H1 (cell line): ENCODE results near the gene GNAS. TPM values are rescaled to one million over a fixed set of nuclear protein-coding genes. Genes with fewer than 3 reads are reported as not detected.

ENCODE experiments used
- CTCF ChIA-PET: fragments of 300-600 bp; sonication (Branson Sonifier 250); formaldehyde crosslinking; loops from one replicate; lab custom pipeline; 2021; ENCODE audit not compliant: partially characterized antibody; lab: Charles Lee
- POLR2A ChIA-PET: fragments of 300-600 bp; sonication (Branson Sonifier 250); formaldehyde crosslinking; loops from one replicate; lab custom pipeline; 2021; ENCODE audit warnings: inconsistent platforms; ENCODE audit not compliant: partially characterized antibody; lab: Charles Lee
- DNase-seq, 2 experiments: peaks; one replicate each; pipeline versions ENCODE4 v3.0.0 to v3.0.0-alpha.2; 2010 to 2022; ENCODE audit warnings: low spot score in 2 of 2, low read depth in 1 of 2, mixed read lengths in 1 of 2
- FAIRE-seq: peaks from 2 replicates; lab custom pipeline; 2011; peaks lifted over from hg19 to GRCh38; lab: Jason Lieb, UNC
- H2AFZ ChIP-seq: 2 replicates; pipeline ENCODE4 v1.8.1; 2012; ENCODE audit warnings: low read length, inconsistent platforms
- H2AK5ac ChIP-seq: 2 replicates; pipeline ENCODE4 v1.6.1; 2013; ENCODE audit warnings: low read depth, low read length
- H2BK120ac ChIP-seq: replicated peaks from 2 replicates; pipeline ENCODE3; 2013; ENCODE audit warnings: low read depth, low read length, inconsistent platforms
- H2BK12ac ChIP-seq: 2 replicates; pipeline ENCODE4 v1.6.1; 2013; ENCODE audit warnings: low read depth, low read length
- H2BK15ac ChIP-seq: 2 replicates; pipeline ENCODE4 v1.6.1; 2013; ENCODE audit warnings: low read length
- H2BK20ac ChIP-seq: 2 replicates; pipeline ENCODE4 v1.6.1; 2013; ENCODE audit warnings: low read length
- H2BK5ac ChIP-seq: 2 replicates; pipeline ENCODE4 v1.6.1; 2013; ENCODE audit warnings: low read depth, low read length
- H3K14ac ChIP-seq: 2 replicates; pipeline ENCODE4 v1.6.1; 2013; ENCODE audit warnings: inconsistent platforms; ENCODE audit not compliant: insufficient read length
- H3K18ac ChIP-seq: 2 replicates; pipeline ENCODE4 v1.6.1; 2013; ENCODE audit warnings: low read length; ENCODE audit errors: extremely low read depth
- H3K23ac ChIP-seq: 2 replicates; pipeline ENCODE4 v1.6.1; 2013; ENCODE audit warnings: inconsistent platforms; ENCODE audit not compliant: insufficient read length
- H3K23me2 ChIP-seq: 2 replicates; pipeline ENCODE4 v1.6.1; 2013; ENCODE audit warnings: low read depth, low read length
- H3K27ac ChIP-seq: 2 replicates; pipeline ENCODE4 v1.6.1; 2011; ENCODE audit warnings: low read depth, low read length, inconsistent platforms
- H3K27me3 ChIP-seq, 4 experiments: replicated peaks in 1 of 4; 1 replicate in 1 of 4; 2 replicates in 3 of 4; pipeline versions ENCODE4 v1.6.1 to v1.8.1; 2011 to 2013; ENCODE audit warnings: low read length in 3 of 4, mild to moderate bottlenecking in 3 of 4, inconsistent platforms in 2 of 4, mixed read lengths in 2 of 4, moderate library complexity in 1 of 4; ENCODE audit not compliant: control insufficient read depth in 3 of 4, insufficient read depth in 3 of 4; ENCODE audit errors: extremely low read depth in 1 of 4
- H3K36me3 ChIP-seq, 4 experiments: 2 replicates each; pipeline versions ENCODE4 v1.6.1 to v1.8.1; 2011 to 2013; ENCODE audit warnings: mild to moderate bottlenecking in 4 of 4, low read length in 3 of 4, moderate library complexity in 2 of 4, control low read depth in 1 of 4, inconsistent platforms in 1 of 4; ENCODE audit not compliant: insufficient read depth in 4 of 4, control insufficient read depth in 2 of 4
- H3K4ac ChIP-seq: replicated peaks from 2 replicates; pipeline ENCODE3; 2013; ENCODE audit warnings: low read length, low read depth, mixed read lengths, inconsistent platforms; ENCODE audit not compliant: insufficient read length
- H3K4me1 ChIP-seq, 4 experiments: replicated peaks in 1 of 4; 1 replicate in 1 of 4; 2 replicates in 3 of 4; pipeline versions ENCODE4 v1.6.1 to v1.8.1; 2011 to 2013; ENCODE audit warnings: low read length in 3 of 4, inconsistent platforms in 2 of 4, mixed read lengths in 1 of 4; ENCODE audit not compliant: insufficient read depth in 4 of 4, control insufficient read depth in 3 of 4
- H3K4me2 ChIP-seq, 2 experiments: 2 replicates each; pipeline versions ENCODE4 v1.6.1 to v1.8.1; 2011 to 2013; ENCODE audit warnings: low read depth in 2 of 2, low read length in 2 of 2, control low read depth in 1 of 2, inconsistent platforms in 1 of 2, mild to moderate bottlenecking in 1 of 2; ENCODE audit not compliant: insufficient read depth in 1 of 2
- H3K4me3 ChIP-seq, 4 experiments: fragments of 200-600, 300-600 bp in 1 of 4; sonication (generic), shearing (Covaris generic), sonication (Bioruptor Twin) in 1 of 4; 2 replicates each; pipeline versions ENCODE4 v1.5.1 to v1.8.1; 2011 to 2016; ENCODE audit warnings: low read length in 4 of 4, low read depth in 3 of 4, control low read depth in 2 of 4, inconsistent platforms in 2 of 4, mild to moderate bottlenecking in 2 of 4, mixed read lengths in 1 of 4, moderate library complexity in 1 of 4; ENCODE audit not compliant: insufficient read depth in 2 of 4; ENCODE audit errors: extremely low read depth in 1 of 4
- H3K56ac ChIP-seq: replicated peaks from 2 replicates; pipeline ENCODE3; 2013; ENCODE audit warnings: low read depth, mild to moderate bottlenecking, mixed read lengths, low read length, inconsistent platforms; ENCODE audit not compliant: insufficient read length
- H3K79me1 ChIP-seq: 2 replicates; pipeline ENCODE4 v1.6.1; 2013; ENCODE audit warnings: low read depth, low read length, control low read depth
- H3K79me2 ChIP-seq, 2 experiments: 2 replicates each; pipeline versions ENCODE4 v1.6.1 to v1.8.1; 2012 to 2013; ENCODE audit warnings: low read length in 2 of 2, mild to moderate bottlenecking in 2 of 2, inconsistent platforms in 1 of 2; ENCODE audit not compliant: insufficient read depth in 2 of 2, control insufficient read depth in 1 of 2
- H3K9ac ChIP-seq, 4 experiments: replicated peaks in 1 of 4; 1 replicate in 1 of 4; 2 replicates in 3 of 4; pipeline versions ENCODE4 v1.6.1 to v1.8.1; 2011 to 2013; ENCODE audit warnings: low read depth in 3 of 4, low read length in 3 of 4, control low read depth in 2 of 4, mild to moderate bottlenecking in 2 of 4, moderate library complexity in 2 of 4, inconsistent platforms in 1 of 4; ENCODE audit errors: extremely low read depth in 1 of 4
- H3K9me3 ChIP-seq, 2 experiments: 2 replicates each; pipeline versions ENCODE4 v1.6.1 to v1.8.1; 2012 to 2013; ENCODE audit warnings: mild to moderate bottlenecking in 2 of 2, moderate library complexity in 2 of 2, control low read depth in 1 of 2, inconsistent platforms in 1 of 2, low read depth in 1 of 2, low read length in 1 of 2, mixed read lengths in 1 of 2; ENCODE audit not compliant: insufficient read depth in 2 of 2
- H4K20me1 ChIP-seq, 2 experiments: replicated peaks in 1 of 2; 2 replicates each; pipeline versions ENCODE3 to v1.8.1; 2011 to 2013; ENCODE audit warnings: inconsistent platforms in 2 of 2, low read length in 2 of 2, mild to moderate bottlenecking in 1 of 2; ENCODE audit not compliant: insufficient read depth in 2 of 2, control insufficient read depth in 1 of 2
- H4K5ac ChIP-seq: 2 replicates; pipeline ENCODE4 v1.6.1; 2013; ENCODE audit warnings: low read length, low read depth, mixed read lengths, inconsistent platforms; ENCODE audit not compliant: insufficient read length
- H4K8ac ChIP-seq: 2 replicates; pipeline ENCODE4 v1.8.0; 2013; ENCODE audit warnings: mild to moderate bottlenecking, moderate library complexity, low read length, inconsistent platforms; ENCODE audit not compliant: insufficient read depth; ENCODE audit errors: extremely low read depth
- H4K91ac ChIP-seq: replicated peaks from 2 replicates; pipeline ENCODE3; 2013; ENCODE audit warnings: low read length, mixed read lengths, inconsistent platforms; ENCODE audit not compliant: insufficient read length
- KDM4A ChIP-seq: IDR thresholded peaks from one replicate; pipeline ENCODE4 v1.7.1; 2012; ENCODE audit warnings: low read depth, mild to moderate bottlenecking, moderate library complexity, low read length, inconsistent platforms; ENCODE audit not compliant: severe bottlenecking
- POLR2A ChIP-seq, 2 experiments: IDR thresholded peaks; 1 replicate in 1 of 2; 2 replicates in 1 of 2; pipeline ENCODE4 v1.6.1; 2011; ENCODE audit warnings: low read depth in 2 of 2, low read length in 2 of 2, mild to moderate bottlenecking in 2 of 2; ENCODE audit errors: control extremely low read depth in 1 of 2
- POLR2AphosphoS5 ChIP-seq: IDR thresholded peaks from 2 replicates; pipeline ENCODE4 v1.6.1; 2011; ENCODE audit warnings: low read depth, low read length
- SIN3A ChIP-seq, 2 experiments: IDR thresholded peaks in 1 of 2; conservative IDR thresholded peaks in 1 of 2; 2 replicates each; pipeline ENCODE4 v1.6.1; 2011 to 2012; ENCODE audit warnings: low read length in 2 of 2, improper control_type of control experiment in 1 of 2, low read depth in 1 of 2, mild to moderate bottlenecking in 1 of 2
- SIRT6 ChIP-seq: IDR thresholded peaks from one replicate; pipeline ENCODE4 v1.7.1; 2012; ENCODE audit warnings: low read length, inconsistent platforms
- TCF12 ChIP-seq: IDR thresholded peaks from 2 replicates; pipeline ENCODE4 v1.6.1; 2011; ENCODE audit warnings: low read depth, mild to moderate bottlenecking, low read length
- WGBS, 2 experiments: shearing (Covaris generic) in 1 of 2; methylation state at CpG; one replicate each; pipeline versions ENCODE4 v1.1.6 to v1.1.7; 2013 to 2015; ENCODE audit warnings: low lambda C conversion rate in 2 of 2, mixed read lengths in 2 of 2, inconsistent platforms in 1 of 2, low coverage in 1 of 2, missing lambda C conversion rate in 1 of 2; ENCODE audit not compliant: insufficient replicate concordance in 2 of 2, insufficient coverage in 1 of 2, insufficient read length in 1 of 2; ENCODE audit errors: extremely low coverage in 1 of 2, missing lambda C conversion rate in 1 of 2; 5-methylcytosine and 5-hydroxymethylcytosine counted together
- polyA plus RNA-seq, 7 experiments: library from polyadenylated mRNA; depleted of rRNA in 3 of 7; stranded (reverse) in 5 of 7; unstranded in 2 of 7; fragments of >200 nt in 5 of 7; fragments of 200-250 nt in 2 of 7; gene quantifications; 1 replicate in 5 of 7; 2 replicates in 1 of 7; 4 replicates in 1 of 7; pipeline versions ENCODE4 v1.2.1 to v1.2.3, GENCODE V29; 2011 to 2013; ENCODE audit warnings: missing spikeins in 2 of 7, mixed read lengths in 2 of 7
- total RNA-seq: library from RNA; stranded (reverse); fragmentation: NEBNext Ultra II Directional; extraction: Animal tissue kit (Norgen Biotek cat#: 25700); gene quantifications from 2 replicates; pipeline ENCODE4 v1.2.1, GENCODE V29; 2021

GNAS gene
- total and polyA plus RNA-seq, 2 of the 8 experiments (the other 6 are each of a cell fraction or from before 2014, with no cell fraction given) = 989 to 1,613 TPM

DNA sequence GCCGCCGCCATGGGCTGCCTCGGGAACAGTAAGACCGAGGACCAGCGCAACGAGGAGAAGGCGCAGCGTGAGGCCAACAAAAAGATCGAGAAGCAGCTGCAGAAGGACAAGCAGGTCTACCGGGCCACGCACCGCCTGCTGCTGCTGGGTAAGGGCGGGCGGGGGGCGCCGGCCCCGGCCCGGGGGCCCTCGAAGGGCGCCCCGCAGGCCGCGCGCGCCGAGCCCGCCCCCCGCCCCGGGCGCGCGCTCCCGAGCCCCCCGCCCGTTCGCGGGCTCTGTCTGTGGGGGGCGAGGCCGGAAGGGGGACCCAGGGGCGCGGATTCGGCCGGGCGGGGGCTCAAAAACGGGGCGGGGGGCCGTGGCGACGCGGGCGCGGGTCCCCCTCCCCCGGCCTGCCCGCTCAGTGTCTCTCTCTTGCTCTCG lies 39.2 kb downstream of the GNAS start:
- WGBS, 2 experiments = 0% methylated on average over 5 of the region's 55 CpGs; no CpG with 5 or more reads in 1 of the 2 experiments
- Histone ChIP-seq H4K20me1 (peaks cover 5 to 12% of the 10 kb centered on the region in 2 experiments), H3K9me3 (no peaks in the 10 kb centered on the region), H3K79me2 (peaks cover 14 to 50% of the 10 kb centered on the region in 2 experiments; a peak in 3 of 4 replicates), H3K4me1 (peaks cover 4 to 25% (median 14%) of the 10 kb centered on the region in 4 experiments), H3K4ac (peak overlapping the region; percentile 82), H3K27me3 (peaks cover 0 to 6% (median 2%) of the 10 kb centered on the region in 4 experiments; a peak in 2 of 7 replicates), H3K36me3 (peaks cover 0 to 9% (median 1%) of the 10 kb centered on the region in 4 experiments; a peak in 2 of 8 replicates), H3K9ac (peak overlapping the region; percentile 59 to 92 (median 81)), H2BK120ac (no peak overlapping the region), H2BK5ac (peak overlapping the region; percentile 81), H3K14ac (no peak overlapping the region), H2AK5ac (no peak overlapping the region), H3K4me3 (peak overlapping the region; percentile 73 to 98 (median 80)), H2BK12ac (no peak overlapping the region), H2BK20ac (no peak overlapping the region), H3K23ac (no peak overlapping the region), H4K5ac (peak overlapping the region; percentile 96), H2BK15ac (no peak overlapping the region), H3K18ac (peak overlapping the region; percentile 60), H4K91ac (peak overlapping the region; percentile 78), H3K27ac (peak overlapping the region; percentile 87; the same call in 1 of the 2 replicates), H2AFZ (no peak overlapping the region), H3K56ac (peak overlapping the region; percentile 96), H3K79me1 (no peaks in the 10 kb centered on the region; the same call in 1 of the 2 replicates), H4K8ac (peak overlapping the region; percentile 96; the same call in 1 of the 2 replicates), H3K4me2 (peak overlapping the region; percentile 62 to 72), H3K23me2 (peaks cover 14% of the 10 kb centered on the region)
- TF ChIP-seq TCF12 = no peak
- TF ChIP-seq SIRT6 = no peak
- peak; percentile 33 for TF ChIP-seq KDM4A
- TF ChIP-seq POLR2AphosphoS5 = 0 out of 2 replicates have a peak, but pooled peaks have one; percentile 57
- TF ChIP-seq POLR2A (IDR thresholded peaks at IDR 0.05; ENCODE audit: control extremely low read depth in 1 of 2, low read depth in 2 of 2, low read length in 2 of 2) = peak in 1 of 2 experiments; percentile 4; a peak in 2 of 3 replicates
- TF ChIP-seq SIN3A (conservative IDR thresholded peaks at IDR 0.05 in 1 of 2, IDR thresholded peaks at IDR 0.05 in 1 of 2; ENCODE audit: low read depth in 1 of 2, low read length in 2 of 2) = no peak
- FAIRE-seq = no peak
- ChIA-PET CTCF (no interaction called here), POLR2A (interaction anchor here (0.6 to 3.7 kb wide), 7 partner anchors 8 to 140 kb away, joined by 3 to 26 read pairs (median 3); partner anchors contain the start of genes ATP5F1E and NELFCD)
- no peak for DNase-seq
